OCI-LY7 (cell line): ENCODE results near the gene ABCC4.

Source experiments
- CTCF ChIP-seq: fragments of 200-600 bp; sonication (generic); conservative IDR thresholded peaks from 2 replicates; pipeline ENCODE4 v1.5.1; 2014; ENCODE audit warnings: mild to moderate bottlenecking, antibody characterized with exemption, low read length, moderate library complexity, mixed read lengths
- EZH2phosphoT487 ChIP-seq: fragments of 200-600 bp; sonication (generic); IDR thresholded peaks from 2 replicates; pipeline ENCODE4 v1.6.1; 2018; ENCODE audit warnings: low read depth, borderline replicate concordance, mild to moderate bottlenecking, mixed run types, antibody characterized with exemption, low read length, moderate library complexity, mixed read lengths

DNA sequence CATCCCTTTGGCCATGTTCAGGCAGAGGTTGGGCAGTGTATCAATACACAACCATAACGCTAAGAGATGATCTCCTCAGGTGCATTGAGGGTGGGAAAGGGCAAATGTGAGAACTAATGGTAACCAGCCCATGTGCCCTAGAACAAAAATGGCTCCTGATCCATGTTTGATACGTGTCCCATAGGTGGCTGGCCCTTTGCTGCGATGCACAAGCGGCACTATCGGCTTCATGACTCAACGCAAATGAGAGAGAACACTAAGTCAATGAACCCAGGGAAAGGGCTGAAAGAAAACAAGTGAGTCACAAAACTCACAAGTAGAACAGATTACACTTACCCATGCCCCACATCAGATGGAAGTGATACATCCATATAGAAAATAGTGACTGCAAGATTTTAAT, 201.7 kb downstream of the ABCC4 start:
- TF ChIP-seq CTCF (no peak), EZH2phosphoT487 (no peak)
